HepG2 (cell line): ENCODE results near the gene PARD3.

Experiments
- CTCF ChIP-seq: sonication (generic); formaldehyde crosslinking; IDR thresholded peaks from 2 replicates; pipeline ENCODE4 v1.5.0; 2020; ENCODE audit warnings: mild to moderate bottlenecking, missing genetic modification reagents, moderate library complexity
- KDM1A ChIP-seq: IDR thresholded peaks from 2 replicates; pipeline ENCODE4 v1.6.1; 2016; ENCODE audit warnings: missing compliant biosample characterization
- ZFP36L1 ChIP-seq: sonication (generic); formaldehyde crosslinking; IDR thresholded peaks from 2 replicates; pipeline ENCODE4 v1.8.0; 2022; ENCODE audit warnings: mild to moderate bottlenecking, missing genetic modification reagents, moderate library complexity

GRCh38 chr10:34241226-34242000 lies 573.7 kb downstream of the PARD3 start:
- TF ChIP-seq ZFP36L1 (CRISPR knock-in tag) (no peak), CTCF (CRISPR knock-in tag) (no peak), KDM1A (CRISPR knock-in tag) (no peak)
